IPS-18c (cell line): ENCODE data around the gene TRMT6.
A peak's percentile ranks its signal among the peaks of the same experiment; 100 is the strongest.

Experiments
- H3K4me3 ChIP-seq: 2 replicates; pipeline ENCODE4 v1.7.0; 2013; ENCODE audit warnings: low read depth, mild to moderate bottlenecking, low read length, moderate library complexity; ENCODE audit not compliant: insufficient read depth
- H3K9me3 ChIP-seq: one replicate; pipeline ENCODE4 v1.6.1; 2013; ENCODE audit warnings: mild to moderate bottlenecking, low read length, moderate library complexity; ENCODE audit not compliant: control insufficient read depth, insufficient read depth

The TRMT6 gene

DNA sequence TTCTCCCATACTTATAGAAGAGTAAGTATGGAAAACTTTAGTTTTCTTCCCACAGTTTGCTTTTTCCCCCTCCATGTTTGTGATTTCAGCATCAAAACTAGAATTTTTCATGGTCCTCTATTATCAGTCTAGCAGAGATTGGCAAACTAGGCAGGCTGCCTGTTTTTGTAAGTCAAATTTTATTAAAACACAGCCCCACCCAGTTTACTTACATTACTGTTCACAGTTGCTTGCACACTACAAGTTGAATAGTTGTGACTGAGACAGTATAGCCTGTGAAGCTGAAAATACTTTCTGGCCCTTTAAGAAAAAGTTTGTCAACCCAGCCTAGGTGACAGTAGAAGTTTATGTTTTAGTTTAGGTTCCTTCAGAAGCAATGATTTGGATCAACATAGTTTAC is 19.6 kb upstream of the TRMT6 start:
- H3K4me3 ChIP-seq: no peak overlapping the region
- H3K9me3 ChIP-seq: no peaks in the 10 kb centered on the region

DNA sequence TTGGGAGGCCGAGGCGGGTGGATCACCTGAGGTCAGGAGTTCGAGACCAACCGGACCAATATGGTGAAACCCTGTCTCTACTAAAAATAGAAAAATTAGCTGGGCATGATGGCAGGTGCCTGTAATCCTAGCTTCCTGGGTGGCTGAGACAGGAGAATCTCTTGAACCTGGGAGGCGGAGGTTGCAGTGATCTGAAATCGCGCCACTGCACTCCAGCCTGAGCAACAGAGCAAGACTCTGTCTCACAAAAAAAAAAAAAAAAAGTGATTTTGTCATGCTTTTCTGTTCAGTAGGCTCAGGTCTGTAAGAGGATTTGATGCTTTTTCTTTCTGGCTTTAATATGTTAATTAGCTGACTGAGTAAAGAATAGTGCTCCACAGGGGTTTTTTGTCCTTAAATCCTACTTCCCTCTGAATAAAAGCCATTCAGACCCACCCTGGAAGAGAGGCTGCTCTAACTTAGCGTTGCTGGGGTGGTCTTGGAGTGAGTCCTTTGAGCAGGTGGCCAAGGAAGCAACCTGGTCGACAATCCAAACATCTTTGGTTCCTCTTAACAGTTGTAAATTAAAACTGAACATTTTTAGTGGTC is 19.1 kb upstream of the TRMT6 start:
- no peaks in the 10 kb centered on the region for H3K9me3 ChIP-seq
- no peak overlapping the region for H3K4me3 ChIP-seq

DNA sequence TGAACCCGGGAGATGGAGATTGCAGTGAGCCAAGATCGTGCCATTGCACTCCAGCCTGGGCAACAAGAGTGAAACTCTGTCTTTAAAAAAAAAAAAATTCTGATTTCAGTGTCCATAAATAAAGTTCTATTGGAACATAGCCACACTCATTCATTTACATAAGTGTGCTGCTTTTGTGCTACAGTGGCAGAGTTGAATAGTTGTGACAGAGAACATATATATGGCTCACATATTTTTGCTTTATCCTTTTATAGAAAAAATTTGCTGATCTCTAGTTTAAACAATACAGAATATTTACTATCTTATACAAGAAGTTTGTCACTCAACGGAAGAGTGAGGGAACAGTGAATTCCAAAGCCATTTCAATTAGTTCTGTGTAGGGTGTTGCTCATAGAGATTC is 18.1 kb upstream of the TRMT6 start:
- H3K4me3 ChIP-seq: no peak overlapping the region
- H3K9me3 ChIP-seq: no peaks in the 10 kb centered on the region

DNA sequence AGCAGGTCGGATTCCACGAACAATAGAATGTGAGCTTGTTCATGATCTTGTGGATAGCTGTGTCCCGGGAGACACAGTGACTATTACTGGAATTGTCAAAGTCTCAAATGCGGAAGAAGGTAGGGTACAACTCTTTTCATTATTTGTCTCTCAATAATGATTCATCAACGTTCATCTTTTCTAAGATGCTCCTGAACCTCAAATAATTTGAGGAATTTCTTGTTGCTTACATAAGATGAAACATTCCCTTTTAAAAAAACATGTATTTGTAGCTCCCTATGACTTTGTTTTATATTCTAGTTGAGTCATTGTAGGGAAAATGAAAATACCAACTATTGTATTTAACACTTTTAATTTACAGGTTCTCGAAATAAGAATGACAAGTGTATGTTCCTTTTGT is 17.1 kb upstream of the TRMT6 start:
- no peak overlapping the region for H3K4me3 ChIP-seq

GRCh38 chr20:5949943-5950270 is 426 bp downstream of the TRMT6 start:
- Histone ChIP-seq H3K9me3 (no peaks in the 10 kb centered on the region), H3K4me3 (peak overlapping the region; percentile 91)

More for the DNA sequence above, 17.1 kb upstream of the TRMT6 start:
- no peaks in the 10 kb centered on the region for H3K9me3 ChIP-seq

DNA sequence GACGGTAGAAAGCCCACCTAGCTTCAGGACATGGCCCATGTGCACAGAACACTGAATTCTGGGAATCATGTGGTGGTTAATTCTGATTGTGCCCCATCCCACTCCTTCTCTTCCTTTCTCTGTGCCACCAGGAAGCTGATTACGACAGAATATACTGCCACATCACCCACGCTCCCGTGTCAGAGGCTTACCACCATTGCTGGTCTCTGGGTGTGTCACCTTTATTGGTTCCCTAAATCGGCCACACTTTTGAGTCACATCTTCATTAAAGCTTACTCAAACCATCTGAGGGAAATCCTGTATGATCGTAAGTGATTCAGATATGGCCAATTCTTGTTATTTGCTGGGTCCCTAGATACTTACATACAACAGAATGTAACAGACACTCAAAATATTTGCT is 3.1 kb downstream of the TRMT6 start:
- Histone ChIP-seq H3K9me3 (no peaks in the 10 kb centered on the region), H3K4me3 (no peak overlapping the region)

DNA sequence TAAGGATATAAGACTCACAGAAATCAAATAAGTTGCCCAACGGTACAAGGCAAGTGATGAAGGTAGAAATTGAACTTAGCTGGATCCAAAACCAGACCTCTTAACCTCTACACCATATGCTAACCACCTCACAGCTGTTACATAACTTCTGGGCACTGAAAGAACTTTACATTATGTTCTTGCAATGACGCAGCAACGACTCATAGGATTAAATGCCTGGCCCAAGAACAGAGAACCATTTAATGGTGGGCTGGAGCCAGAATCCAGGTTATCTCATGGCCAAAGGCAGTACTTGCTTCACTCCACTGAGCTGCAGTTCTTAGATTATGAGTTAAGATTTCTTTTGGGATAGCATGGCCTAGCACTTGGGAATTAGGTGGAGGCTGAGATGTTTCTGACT is 4.4 kb downstream of the TRMT6 start:
- Histone ChIP-seq H3K9me3 (no peaks in the 10 kb centered on the region), H3K4me3 (no peak overlapping the region)

DNA sequence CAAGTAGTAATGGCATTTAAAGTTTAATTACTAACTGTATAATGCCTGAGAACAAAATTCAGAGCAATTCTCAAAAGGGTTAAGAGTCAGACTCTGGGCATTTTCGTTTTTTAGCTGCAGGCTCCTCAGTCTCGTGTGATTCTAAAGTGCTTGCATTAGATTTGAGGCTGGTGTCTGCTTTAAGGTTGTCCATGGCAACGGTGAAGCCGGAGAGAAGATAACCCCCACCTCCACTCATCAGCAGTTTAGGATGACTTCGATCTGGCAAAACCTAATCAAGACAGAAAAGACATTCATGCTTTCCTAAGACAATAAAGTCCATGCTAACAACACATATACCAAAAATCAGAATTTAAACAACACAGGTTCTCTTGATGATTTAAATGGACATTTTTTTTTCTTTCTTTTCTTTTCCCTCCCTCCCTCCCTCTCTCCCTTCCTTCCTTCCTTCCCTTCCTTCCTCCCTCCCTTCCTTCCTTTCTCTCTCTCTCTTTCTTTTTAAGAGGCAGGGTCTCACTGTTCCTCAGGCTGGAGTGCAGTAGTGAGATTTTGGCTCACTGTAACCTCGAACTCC is 11.8 kb downstream of the TRMT6 start:
- Histone ChIP-seq H3K4me3 (no peak overlapping the region), H3K9me3 (no peaks in the 10 kb centered on the region)

GRCh38 chr20:5936238-5936637 is 14.1 kb downstream of the TRMT6 start:
- no peak overlapping the region for H3K4me3 ChIP-seq
- no peaks in the 10 kb centered on the region for H3K9me3 ChIP-seq

- H3K9me3 ChIP-seq: no peaks in the 10 kb centered on the region
- H3K4me3 ChIP-seq: no peak overlapping the region
Measured at GRCh38 chr20:5935384-5935783, 14.9 kb downstream of the TRMT6 start.

- no peaks in the 10 kb centered on the region for H3K9me3 ChIP-seq
- H3K4me3 ChIP-seq: no peak overlapping the region
Measured at GRCh38 chr20:5933802-5934436, 16.4 kb downstream of the TRMT6 start.

DNA sequence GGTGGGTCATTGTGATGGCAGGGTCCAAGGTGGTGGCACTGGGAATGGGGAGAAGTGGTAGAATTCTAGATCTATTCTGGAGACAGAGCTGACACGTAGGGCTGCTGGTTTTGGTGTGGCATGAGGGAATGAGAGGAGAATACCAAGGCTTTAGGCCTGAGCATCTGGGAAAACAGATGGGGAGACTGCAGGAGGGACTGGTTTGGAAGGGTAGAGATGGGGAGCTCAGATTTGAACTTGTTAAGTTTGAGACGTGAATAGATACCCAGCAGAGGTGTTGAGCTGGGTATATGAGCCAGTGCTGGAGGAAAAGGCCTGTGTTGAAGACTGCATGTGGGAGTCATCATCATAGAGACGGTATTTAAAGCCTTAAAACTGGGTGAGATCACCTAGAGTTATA is 17.5 kb downstream of the TRMT6 start:
- H3K9me3 ChIP-seq: no peaks in the 10 kb centered on the region

DNA sequence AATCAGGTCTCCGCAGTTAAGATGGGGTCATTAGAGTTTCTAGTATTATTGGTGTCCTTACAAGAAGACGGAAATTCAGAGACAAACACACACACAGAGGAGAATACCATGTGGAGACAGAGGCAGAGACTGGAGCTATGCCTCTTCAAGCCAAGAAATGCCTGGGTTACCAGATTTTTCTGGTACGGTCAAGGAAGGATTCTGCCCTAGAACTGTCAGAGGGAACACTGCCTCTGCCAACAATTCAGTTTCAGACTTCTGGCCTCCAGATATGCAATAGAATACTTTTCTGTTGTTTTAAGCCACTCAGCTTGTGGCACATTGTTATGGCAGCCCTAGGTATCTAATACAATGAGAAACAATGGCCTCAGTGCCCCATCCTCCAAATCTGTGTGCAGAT is 18.9 kb downstream of the TRMT6 start:
- Histone ChIP-seq H3K4me3 (no peak overlapping the region), H3K9me3 (no peaks in the 10 kb centered on the region)

More for the DNA sequence above, 17.5 kb downstream of the TRMT6 start:
- H3K4me3 ChIP-seq: no peak overlapping the region

- Histone ChIP-seq H3K9me3 (no peaks in the 10 kb centered on the region), H3K4me3 (no peak overlapping the region)
Measured at GRCh38 chr20:5928836-5929715, 21.3 kb downstream of the TRMT6 start.

- Histone ChIP-seq H3K9me3 (no peaks in the 10 kb centered on the region), H3K4me3 (no peak overlapping the region)
Measured at GRCh38 chr20:5927749-5928462, 22.4 kb downstream of the TRMT6 start.

GRCh38 chr20:5925551-5925950 is 24.8 kb downstream of the TRMT6 start:
- no peaks in the 10 kb centered on the region for H3K9me3 ChIP-seq
- no peak overlapping the region for H3K4me3 ChIP-seq

- Histone ChIP-seq H3K4me3 (no peak overlapping the region), H3K9me3 (no peaks in the 10 kb centered on the region)
Measured at GRCh38 chr20:5923493-5923892, 26.8 kb downstream of the TRMT6 start.
